Measurements from ENCODE around the gene FBP2.

The FBP2 gene

DNA sequence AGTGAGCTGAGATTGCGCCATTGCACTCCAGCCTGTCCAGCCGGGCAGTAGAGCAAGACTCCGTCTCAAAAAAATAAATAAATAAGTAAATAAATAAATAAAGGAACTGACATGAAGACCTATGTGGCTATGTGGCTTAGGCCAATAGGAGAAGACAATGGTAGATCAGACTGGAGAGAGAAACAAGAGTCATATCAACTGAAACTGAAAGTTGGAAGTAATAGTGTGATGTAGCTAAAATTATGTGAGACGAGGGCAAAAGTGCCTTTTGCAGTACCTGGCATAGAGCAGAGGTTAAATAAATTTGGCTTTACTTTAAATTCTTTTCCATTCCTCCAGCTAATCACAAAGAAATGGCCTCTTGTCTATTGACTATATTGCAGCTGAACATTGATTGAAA lies 7.3 kb downstream of the FBP2 start:
- H3K9ac ChIP-seq, result no peak overlapping the region
- H3K4me1 ChIP-seq, result peaks cover 19% of the 10 kb centered on the region
- TF ChIP-seq, protein P1, sequence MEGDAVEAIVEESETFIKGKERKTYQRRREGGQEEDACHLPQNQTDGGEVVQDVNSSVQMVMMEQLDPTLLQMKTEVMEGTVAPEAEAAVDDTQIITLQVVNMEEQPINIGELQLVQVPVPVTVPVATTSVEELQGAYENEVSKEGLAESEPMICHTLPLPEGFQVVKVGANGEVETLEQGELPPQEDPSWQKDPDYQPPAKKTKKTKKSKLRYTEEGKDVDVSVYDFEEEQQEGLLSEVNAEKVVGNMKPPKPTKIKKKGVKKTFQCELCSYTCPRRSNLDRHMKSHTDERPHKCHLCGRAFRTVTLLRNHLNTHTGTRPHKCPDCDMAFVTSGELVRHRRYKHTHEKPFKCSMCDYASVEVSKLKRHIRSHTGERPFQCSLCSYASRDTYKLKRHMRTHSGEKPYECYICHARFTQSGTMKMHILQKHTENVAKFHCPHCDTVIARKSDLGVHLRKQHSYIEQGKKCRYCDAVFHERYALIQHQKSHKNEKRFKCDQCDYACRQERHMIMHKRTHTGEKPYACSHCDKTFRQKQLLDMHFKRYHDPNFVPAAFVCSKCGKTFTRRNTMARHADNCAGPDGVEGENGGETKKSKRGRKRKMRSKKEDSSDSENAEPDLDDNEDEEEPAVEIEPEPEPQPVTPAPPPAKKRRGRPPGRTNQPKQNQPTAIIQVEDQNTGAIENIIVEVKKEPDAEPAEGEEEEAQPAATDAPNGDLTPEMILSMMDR (IDR thresholded peaks at IDR 0.05), result no peak
- no peaks in the 10 kb centered on the region for H3K36me3 ChIP-seq (ENCODE audit: control insufficient read depth, insufficient read depth, low read length)
- H2AFZ ChIP-seq, result no peak overlapping the region
- H3K27ac ChIP-seq, result no peak overlapping the region
- H3K9me3 ChIP-seq (ENCODE audit: control insufficient read depth, low read length), result no peaks in the 10 kb centered on the region
- H3K27me3 ChIP-seq (ENCODE audit: control insufficient read depth, insufficient read depth, low read length), result no peaks in the 10 kb centered on the region
- no peak overlapping the region for H3K4me2 ChIP-seq (ENCODE audit: low read length)
- no peak overlapping the region for H3K4me3 ChIP-seq (ENCODE audit: low read depth, low read length)
- H3K79me2 ChIP-seq, result peaks cover under 1% of the 10 kb centered on the region

DNA sequence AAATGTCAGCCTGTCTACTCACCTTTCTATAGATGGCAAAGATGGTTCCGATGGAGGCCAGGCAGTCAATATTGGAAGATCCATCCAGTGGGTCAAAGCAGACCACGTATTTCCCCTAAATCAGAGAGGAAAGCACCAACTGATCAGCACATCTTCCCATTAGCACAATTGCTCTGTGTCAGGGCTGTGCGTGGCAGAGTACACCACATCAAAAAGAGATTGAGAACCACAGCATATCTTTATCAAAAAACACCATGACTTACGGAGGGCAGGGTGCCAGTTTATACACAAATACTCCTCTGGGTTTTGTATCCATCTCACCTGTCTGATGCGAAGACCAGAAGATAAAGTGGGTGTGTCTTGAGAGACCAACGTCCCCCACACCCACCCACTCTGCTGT lies 9.1 kb downstream of the FBP2 start:
- Histone ChIP-seq H3K4me3 (ENCODE audit: low read depth, low read length) (no peak overlapping the region), H3K4me1 (peaks cover 15% of the 10 kb centered on the region), H3K27me3 (ENCODE audit: control insufficient read depth, insufficient read depth, low read length) (no peaks in the 10 kb centered on the region), H2AFZ (no peak overlapping the region), H3K4me2 (ENCODE audit: low read length) (no peak overlapping the region), H3K27ac (peak overlapping the region; percentile 55), H3K36me3 (ENCODE audit: control insufficient read depth, insufficient read depth, low read length) (no peaks in the 10 kb centered on the region), H3K9me3 (ENCODE audit: control insufficient read depth, low read length) (no peaks in the 10 kb centered on the region), H3K79me2 (no peaks in the 10 kb centered on the region), H3K9ac (no peak overlapping the region)
- TF ChIP-seq, protein P1 (IDR thresholded peaks at IDR 0.05), result no peak

DNA sequence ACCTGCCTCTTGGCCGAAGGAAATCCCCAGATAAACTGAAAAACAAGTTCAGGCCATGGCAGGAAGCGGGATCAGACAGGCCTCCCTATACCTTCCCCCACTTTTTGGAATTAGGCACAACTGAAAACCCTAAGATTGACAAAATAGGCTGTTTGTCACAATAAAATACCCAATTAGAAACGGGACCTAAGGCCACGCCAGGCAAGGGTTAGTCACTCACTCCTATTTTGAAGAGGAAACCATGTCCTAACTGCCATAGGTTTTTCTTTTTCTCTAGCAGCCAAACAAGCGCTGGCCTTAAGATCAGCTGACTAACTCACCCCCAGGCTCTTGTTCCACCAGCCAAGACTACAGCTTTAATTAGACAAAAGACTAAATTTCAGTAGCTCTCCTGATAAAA lies 11.9 kb downstream of the FBP2 start:
- Histone ChIP-seq H3K79me2 (no peaks in the 10 kb centered on the region), H3K9ac (no peak overlapping the region), H3K4me1 (peaks cover 25% of the 10 kb centered on the region), H3K4me2 (ENCODE audit: low read length) (no peak overlapping the region), H3K27ac (peak overlapping the region; percentile 67), H3K4me3 (ENCODE audit: low read depth, low read length) (no peak overlapping the region), H3K27me3 (ENCODE audit: control insufficient read depth, insufficient read depth, low read length) (no peaks in the 10 kb centered on the region), H3K9me3 (ENCODE audit: control insufficient read depth, low read length) (no peaks in the 10 kb centered on the region), H2AFZ (no peak overlapping the region), H3K36me3 (ENCODE audit: control insufficient read depth, insufficient read depth, low read length) (no peaks in the 10 kb centered on the region)
- TF ChIP-seq, protein P1 (IDR thresholded peaks at IDR 0.05), result no peak

DNA sequence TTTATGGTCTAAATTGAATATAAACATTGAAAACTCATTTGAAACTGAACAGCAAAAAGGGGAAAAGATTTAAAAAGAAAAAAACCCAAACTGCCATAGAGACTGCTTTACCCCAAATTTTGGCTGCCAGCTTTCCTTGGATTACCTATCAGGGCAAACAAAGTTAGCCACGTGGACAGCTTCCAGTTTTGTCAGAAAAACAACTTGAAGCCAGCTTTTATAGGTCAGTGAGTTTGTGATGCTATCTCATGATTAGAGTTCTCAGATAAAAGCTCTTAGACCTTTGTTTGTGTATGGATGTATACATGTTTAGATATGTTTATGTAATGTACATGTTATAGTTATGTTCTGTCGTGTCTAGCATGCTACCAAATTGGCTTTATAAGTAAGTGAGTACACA lies 16.1 kb downstream of the FBP2 start:
- H3K79me2 ChIP-seq, result peaks cover 2% of the 10 kb centered on the region
- H3K4me3 ChIP-seq (ENCODE audit: low read depth, low read length), result peak overlapping the region; percentile 19
- H3K27me3 ChIP-seq (ENCODE audit: control insufficient read depth, insufficient read depth, low read length), result no peaks in the 10 kb centered on the region
- no peaks in the 10 kb centered on the region for H3K9me3 ChIP-seq (ENCODE audit: control insufficient read depth, low read length)
- H3K4me2 ChIP-seq (ENCODE audit: low read length), result peak overlapping the region; percentile 35
- H3K9ac ChIP-seq, result no peak overlapping the region
- no peak overlapping the region for H2AFZ ChIP-seq
- TF ChIP-seq, protein P1 (IDR thresholded peaks at IDR 0.05), result no peak
- H3K36me3 ChIP-seq (ENCODE audit: control insufficient read depth, insufficient read depth, low read length), result no peaks in the 10 kb centered on the region
- peak overlapping the region; percentile 81 for H3K27ac ChIP-seq
- peaks cover 10% of the 10 kb centered on the region for H3K4me1 ChIP-seq

DNA sequence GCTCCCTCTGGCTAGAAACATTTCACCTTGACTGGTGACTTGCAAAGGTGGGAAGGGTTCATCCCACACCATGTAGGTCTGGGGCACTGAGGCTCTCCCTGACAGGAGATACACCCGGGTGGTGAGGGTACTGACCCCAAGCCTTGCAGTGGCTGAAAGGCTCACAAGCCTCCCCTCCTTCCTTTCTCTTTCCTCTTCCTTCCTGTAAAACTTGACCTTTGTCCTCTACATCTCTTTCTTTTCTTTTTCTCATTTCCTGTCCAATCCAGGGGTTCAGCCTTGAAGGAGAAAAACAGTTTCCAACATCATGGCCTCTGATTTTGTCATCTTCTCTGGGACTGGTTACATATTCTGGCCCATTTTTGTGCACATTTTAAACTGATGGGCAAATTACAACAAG lies 16.6 kb downstream of the FBP2 start:
- H3K79me2 ChIP-seq, result peaks cover 2% of the 10 kb centered on the region
- peak overlapping the region; percentile 81 for H3K27ac ChIP-seq
- peaks cover 10% of the 10 kb centered on the region for H3K4me1 ChIP-seq
- peak overlapping the region; percentile 35 for H3K4me2 ChIP-seq (ENCODE audit: low read length)
- H3K36me3 ChIP-seq (ENCODE audit: control insufficient read depth, insufficient read depth, low read length), result no peaks in the 10 kb centered on the region
- no peaks in the 10 kb centered on the region for H3K27me3 ChIP-seq (ENCODE audit: control insufficient read depth, insufficient read depth, low read length)
- no peaks in the 10 kb centered on the region for H3K9me3 ChIP-seq (ENCODE audit: control insufficient read depth, low read length)
- H3K9ac ChIP-seq, result no peak overlapping the region
- TF ChIP-seq, protein P1 (IDR thresholded peaks at IDR 0.05), result no peak
- peak overlapping the region; percentile 19 for H3K4me3 ChIP-seq (ENCODE audit: low read depth, low read length)
- H2AFZ ChIP-seq, result no peak overlapping the region

Data from parathyroid adenoma (tissue), 2 donors.